Measurements from ENCODE around the gene POLRMT.

The POLRMT gene

GRCh38 chr19:651114-651818 is 17.9 kb upstream of the POLRMT start (continued):
- TF ChIP-seq ZNF514 (tag by site-specific recombination; IDR thresholded peaks at IDR 0.05) = no peak

- ChIA-PET CTCF (no interaction called here), POLR2A (no interaction called here)
- H3K36me3 ChIP-seq (ENCODE audit: control insufficient read depth in 2 of 2, insufficient read depth in 1 of 2, low read length in 2 of 2) = peaks cover 11 to 85% of the 10 kb centered on the region in 2 experiments; a peak in 2 of 3 replicates
- H3K4me1 ChIP-seq (ENCODE audit: control insufficient read depth, insufficient read depth, low read length) = no peaks in the 10 kb centered on the region
- TF ChIP-seq KLF7 (tag by site-specific recombination; IDR thresholded peaks at IDR 0.05; ENCODE audit: borderline replicate concordance) (no peak), YY2 (tag by site-specific recombination; IDR thresholded peaks at IDR 0.05) (no peak), HOXD13 (CRISPR knock-in tag; IDR thresholded peaks at IDR 0.05; ENCODE audit: borderline replicate concordance) (no peak), GLIS1 (tag by site-specific recombination; IDR thresholded peaks at IDR 0.05) (peak; percentile 18; the same call in 1 of the 2 replicates), ZFHX2 (tag by site-specific recombination; conservative IDR thresholded peaks at IDR 0.05) (peak; percentile 24; the same call in 1 of the 2 replicates)
- H3K4me3 ChIP-seq (ENCODE audit: low read depth, low read length) = no peak overlapping the region
- H3K9me3 ChIP-seq (ENCODE audit: control insufficient read depth, insufficient read depth, low read depth, low read length) = no peaks in the 10 kb centered on the region
- no peak overlapping the region for H3K27ac ChIP-seq (ENCODE audit: extremely low read depth, low read depth, low read length)
Measured at GRCh38 chr19:650121-650520, 16.8 kb upstream of the POLRMT start.

GRCh38 chr19:648904-649801 is 15.8 kb upstream of the POLRMT start:
- CTCF ChIA-PET = no interaction called here
- no peak overlapping the region for H3K27ac ChIP-seq (ENCODE audit: extremely low read depth, low read depth, low read length)
- TF ChIP-seq HIC1 (tag by site-specific recombination; IDR thresholded peaks at IDR 0.05) = peak; percentile 51; the same call in 1 of the 2 replicates
- TF ChIP-seq HOXA7 (CRISPR knock-in tag; IDR thresholded peaks at IDR 0.05; ENCODE audit: borderline replicate concordance) = no peak
- TF ChIP-seq ZNF112 (tag by site-specific recombination; IDR thresholded peaks at IDR 0.05) = no peak
- no peak for TF ChIP-seq ZNF362 (tag by site-specific recombination; IDR thresholded peaks at IDR 0.05)
- no peak for TF ChIP-seq ELK4 (IDR thresholded peaks at IDR 0.05; ENCODE audit: borderline replicate concordance, low read depth, low read length)
- no peak for TF ChIP-seq ZNF518A (tag by site-specific recombination; conservative IDR thresholded peaks at IDR 0.05; ENCODE audit: low read depth)
- no peak for TF ChIP-seq ZNF426 (tag by site-specific recombination; IDR thresholded peaks at IDR 0.05)
- no peaks in the 10 kb centered on the region for H3K4me1 ChIP-seq (ENCODE audit: control insufficient read depth, insufficient read depth, low read length)
- POLR2A ChIA-PET = no interaction called here
- H3K9me3 ChIP-seq (ENCODE audit: control insufficient read depth, insufficient read depth, low read depth, low read length) = no peaks in the 10 kb centered on the region
- H3K36me3 ChIP-seq (ENCODE audit: control insufficient read depth in 2 of 2, insufficient read depth in 1 of 2, low read length in 2 of 2) = peaks cover 5 to 81% of the 10 kb centered on the region in 2 experiments; a peak in 2 of 3 replicates
- H3K4me3 ChIP-seq (ENCODE audit: low read depth, low read length) = no peak overlapping the region
